HepG2 (cell line): ENCODE measurements around the gene IL1R1. TPM values are rescaled to one million over a fixed set of nuclear protein-coding genes. Genes with fewer than 3 reads are reported as not detected.
A peak's percentile ranks its signal among the peaks of the same experiment; 100 is the strongest.

Experiments
- CC2D1A ChIP-seq: sonication (generic); formaldehyde crosslinking; IDR thresholded peaks from 2 replicates; pipeline ENCODE4 v1.8.1; 2023; ENCODE audit warnings: mild to moderate bottlenecking, missing genetic modification reagents
- ESRRA ChIP-seq: sonication (generic); formaldehyde crosslinking; IDR thresholded peaks from 2 replicates; pipeline ENCODE4 v1.5.1; 2020; ENCODE audit warnings: mild to moderate bottlenecking, low read depth, missing genetic modification reagents
- GMEB1 ChIP-seq: sonication (generic); formaldehyde crosslinking; IDR thresholded peaks from 2 replicates; pipeline ENCODE4 v1.5.1; 2020; ENCODE audit warnings: missing genetic modification reagents, mild to moderate bottlenecking, borderline replicate concordance
- GRHL1 ChIP-seq: sonication (generic); formaldehyde crosslinking; conservative IDR thresholded peaks from 2 replicates; pipeline ENCODE4 v1.8.0; 2022; ENCODE audit warnings: missing genetic modification reagents
- KLF16 ChIP-seq, 2 experiments: sonication (generic) in 1 of 2; formaldehyde crosslinking in 1 of 2; IDR thresholded peaks; 2 replicates each; pipeline versions ENCODE4 v1.6.1 to v1.8.0; 2016 to 2023; ENCODE audit warnings: missing genetic modification reagents in 2 of 2, missing compliant biosample characterization in 1 of 2
- LCORL ChIP-seq, 2 experiments: fragments of 450-650 bp in 1 of 2; sonication (generic) in 1 of 2; formaldehyde crosslinking in 1 of 2; IDR thresholded peaks; 2 replicates each; pipeline versions ENCODE4 v1.5.0 to v1.6.1; 2017 to 2020; ENCODE audit warnings: antibody characterized with exemption in 1 of 2, missing genetic modification reagents in 1 of 2
- MED1 ChIP-seq: sonication (generic); formaldehyde crosslinking; IDR thresholded peaks from 2 replicates; pipeline ENCODE4 v1.4.0; 2020; ENCODE audit warnings: missing genetic modification reagents
- NFE2L2 ChIP-seq: fragments of 150-350 bp; IDR thresholded peaks from 2 replicates; pipeline ENCODE4 v1.6.1; 2014; ENCODE audit warnings: low read length
- RARA ChIP-seq: IDR thresholded peaks from 2 replicates; pipeline ENCODE4 v1.6.1; 2016; ENCODE audit warnings: missing genetic modification reagents, missing compliant biosample characterization
- REST ChIP-seq, 2 experiments: IDR thresholded peaks; 2 replicates each; pipeline ENCODE4 v1.6.1; 2011 to 2012; ENCODE audit warnings: low read length in 2 of 2, borderline replicate concordance in 1 of 2, low read depth in 1 of 2, mild to moderate bottlenecking in 1 of 2, moderate library complexity in 1 of 2
- SALL2 ChIP-seq: sonication (generic); formaldehyde crosslinking; IDR thresholded peaks from 2 replicates; pipeline ENCODE4 v1.8.1; 2023; ENCODE audit warnings: mild to moderate bottlenecking, missing genetic modification reagents, inconsistent platforms
- SRSF1 ChIP-seq: fragments of 200-400 bp; formaldehyde crosslinking; optimal IDR thresholded peaks from 2 replicates; pipeline ENCODE3; 2017; ENCODE audit warnings: mild to moderate bottlenecking, low read depth, low read length, moderate library complexity
- XRCC5 ChIP-seq: fragments of 200-400 bp; formaldehyde crosslinking; optimal IDR thresholded peaks from 2 replicates; pipeline ENCODE3; 2017; ENCODE audit warnings: mild to moderate bottlenecking, low read length
- ZBTB3 ChIP-seq: sonication (generic); formaldehyde crosslinking; IDR thresholded peaks from 2 replicates; pipeline ENCODE4 v1.4.0; 2020; ENCODE audit warnings: low read depth, mild to moderate bottlenecking, moderate library complexity, missing genetic modification reagents, borderline replicate concordance
- ZKSCAN5 ChIP-seq: sonication (generic); formaldehyde crosslinking; IDR thresholded peaks from 2 replicates; pipeline ENCODE4 v1.5.1; 2020; ENCODE audit warnings: mild to moderate bottlenecking, missing genetic modification reagents
- ZNF510 ChIP-seq: sonication (generic); formaldehyde crosslinking; IDR thresholded peaks from 2 replicates; pipeline ENCODE4 v1.4.0; 2020; ENCODE audit warnings: low read depth, mild to moderate bottlenecking, missing genetic modification reagents
- ZNF552 ChIP-seq: sonication (generic); formaldehyde crosslinking; IDR thresholded peaks from 2 replicates; pipeline ENCODE4 v1.9.0; 2022; ENCODE audit warnings: missing genetic modification reagents, mild to moderate bottlenecking, borderline replicate concordance
- ZNF747 ChIP-seq: sonication (generic); formaldehyde crosslinking; IDR thresholded peaks from 2 replicates; pipeline ENCODE4 v1.8.1; 2023; ENCODE audit warnings: missing genetic modification reagents, mild to moderate bottlenecking, borderline replicate concordance
- ZUFSP ChIP-seq: sonication (generic); formaldehyde crosslinking; IDR thresholded peaks from 2 replicates; pipeline ENCODE4 v1.9.0; 2021; ENCODE audit warnings: missing genetic modification reagents, mild to moderate bottlenecking, borderline replicate concordance
- polyA plus RNA-seq, 8 experiments: library from polyadenylated mRNA; depleted of rRNA in 3 of 8; stranded (reverse) in 7 of 8; unstranded in 1 of 8; fragments of >200 nt; fragmentation: Illumina TruSeq in 4 of 8; extraction: Trizol in 4 of 8; gene quantifications; 2 replicates each; pipeline versions ENCODE4 v1.2.1 to v1.2.3, GENCODE V29; 2011 to 2016; ENCODE audit warnings: low read depth in 4 of 8, missing spikeins in 1 of 8, mixed read lengths in 1 of 8; ENCODE audit not compliant: insufficient read depth in 1 of 8
- total RNA-seq, 5 experiments: library from RNA; depleted of rRNA; stranded (reverse); fragments of >200 nt; fragmentation: Illumina TruSeq; extraction: Trizol; gene quantifications; 2 replicates each; pipeline ENCODE4 v1.2.3, GENCODE V29; 2016; ENCODE audit warnings: low read depth in 1 of 5

The IL1R1 gene
- total and polyA plus RNA-seq, 2 of the 13 experiments (the other 11 are each of a cell fraction or from before 2014, with no cell fraction given) = 38.0 to 93.1 TPM

- TF ChIP-seq ZKSCAN5 (CRISPR knock-in tag) = no peak
- TF ChIP-seq ZNF747 (CRISPR knock-in tag) = no peak
- peak; percentile 61; the same call in 1 of the 2 replicates for TF ChIP-seq MED1 (CRISPR knock-in tag)
- peak; percentile 38; the same call in 1 of the 2 replicates for TF ChIP-seq RARA
- TF ChIP-seq XRCC5 = no peak
- TF ChIP-seq SALL2 (CRISPR knock-in tag) = no peak
- TF ChIP-seq ZNF510 (CRISPR knock-in tag) = no peak
- TF ChIP-seq ESRRA = no peak; the same call in 1 of the 2 replicates
- TF ChIP-seq NFE2L2 = no peak
- no peak for TF ChIP-seq GMEB1 (CRISPR knock-in tag)
- TF ChIP-seq LCORL (IDR thresholded peaks at IDR 0.05) = no peak
- no peak; the same call in 1 of the 2 replicates for TF ChIP-seq LCORL (CRISPR knock-in tag; IDR thresholded peaks at IDR 0.05)
- 0 out of 4 replicates have a peak, but pooled peaks of 1 of the 2 experiments have one; percentile 3 for TF ChIP-seq REST (IDR thresholded peaks at IDR 0.05; ENCODE audit: borderline replicate concordance in 1 of 2, low read depth in 1 of 2, low read length in 2 of 2)
- no peak for TF ChIP-seq ZBTB3 (CRISPR knock-in tag)
- TF ChIP-seq GRHL1 = no peak
- TF ChIP-seq CC2D1A (CRISPR knock-in tag) = no peak
- TF ChIP-seq SRSF1 = no peak
- TF ChIP-seq ZNF552 = no peak
- no peak for TF ChIP-seq KLF16 (CRISPR knock-in tag; IDR thresholded peaks at IDR 0.05)
- no peak for TF ChIP-seq ZUFSP (CRISPR knock-in tag)
Observed at GRCh38 chr2:102106133-102106556, 36.4 kb upstream of the IL1R1 start (continued).
